Mammary epithelial cell (primary cell): ENCODE data around the gene SGIP1.

Experiments used
- EZH2 ChIP-seq: IDR thresholded peaks from 2 replicates; pipeline ENCODE4 v1.6.1; 2012; ENCODE audit warnings: low read length, inconsistent platforms, borderline replicate concordance
- TF ChIP-seq, protein P1 (sequence below), 2 donors: IDR thresholded peaks in 1 of 2; conservative IDR thresholded peaks in 1 of 2; 2 replicates each; pipeline ENCODE4 v1.5.1; 2011 to 2012; ENCODE audit warnings: inconsistent platforms in 2 of 2, low read length in 2 of 2, mild to moderate bottlenecking in 2 of 2, control low read depth in 1 of 2, low read depth in 1 of 2; ENCODE audit not compliant: insufficient read depth in 1 of 2; ENCODE audit errors: extremely low read depth in 1 of 2

DNA sequence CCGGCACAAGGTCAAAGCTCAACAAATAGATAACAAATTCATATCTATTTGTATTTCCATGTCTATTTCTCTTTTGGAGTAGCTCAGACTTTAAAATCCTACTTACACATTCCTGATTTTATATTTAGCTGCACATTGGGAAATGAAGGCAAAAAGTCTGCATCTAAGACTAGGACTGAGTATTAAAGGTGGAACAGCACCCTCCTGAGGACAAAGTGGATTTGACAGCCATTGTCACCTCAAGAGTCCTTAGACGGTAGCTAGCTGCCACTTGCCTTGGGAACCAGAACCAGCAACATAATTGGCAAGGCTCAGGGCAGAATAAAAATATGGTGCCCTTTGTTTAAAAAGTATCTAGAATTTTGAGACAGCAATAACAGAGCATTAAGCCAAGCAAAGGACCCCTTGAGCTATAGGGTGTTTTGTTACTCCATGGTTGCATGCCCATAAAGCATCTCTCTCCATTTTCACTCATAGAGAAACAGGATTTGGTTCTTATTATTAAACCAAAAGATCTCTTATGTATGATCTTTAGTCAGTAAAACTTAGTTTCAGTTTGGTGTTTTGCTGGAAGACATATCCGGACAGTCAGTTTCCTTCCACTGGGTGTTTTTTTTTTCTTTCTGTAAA lies 30.0 kb upstream of the SGIP1 start:
- TF ChIP-seq EZH2: no peak
- TF ChIP-seq, protein P1, sequence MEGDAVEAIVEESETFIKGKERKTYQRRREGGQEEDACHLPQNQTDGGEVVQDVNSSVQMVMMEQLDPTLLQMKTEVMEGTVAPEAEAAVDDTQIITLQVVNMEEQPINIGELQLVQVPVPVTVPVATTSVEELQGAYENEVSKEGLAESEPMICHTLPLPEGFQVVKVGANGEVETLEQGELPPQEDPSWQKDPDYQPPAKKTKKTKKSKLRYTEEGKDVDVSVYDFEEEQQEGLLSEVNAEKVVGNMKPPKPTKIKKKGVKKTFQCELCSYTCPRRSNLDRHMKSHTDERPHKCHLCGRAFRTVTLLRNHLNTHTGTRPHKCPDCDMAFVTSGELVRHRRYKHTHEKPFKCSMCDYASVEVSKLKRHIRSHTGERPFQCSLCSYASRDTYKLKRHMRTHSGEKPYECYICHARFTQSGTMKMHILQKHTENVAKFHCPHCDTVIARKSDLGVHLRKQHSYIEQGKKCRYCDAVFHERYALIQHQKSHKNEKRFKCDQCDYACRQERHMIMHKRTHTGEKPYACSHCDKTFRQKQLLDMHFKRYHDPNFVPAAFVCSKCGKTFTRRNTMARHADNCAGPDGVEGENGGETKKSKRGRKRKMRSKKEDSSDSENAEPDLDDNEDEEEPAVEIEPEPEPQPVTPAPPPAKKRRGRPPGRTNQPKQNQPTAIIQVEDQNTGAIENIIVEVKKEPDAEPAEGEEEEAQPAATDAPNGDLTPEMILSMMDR (conservative IDR thresholded peaks at IDR 0.05 in 1 of 2, IDR thresholded peaks at IDR 0.05 in 1 of 2; ENCODE audit: extremely low read depth in 1 of 2, insufficient read depth in 1 of 2, low read depth in 1 of 2, low read length in 2 of 2): peak; percentile 71 to 75
